Stimulated activated CD8-positive, alpha-beta memory T cell treated with anti-CD3 and anti-CD28 coated beads, Interleukin-12 subunit alpha, Interleukin-12 subunit beta, amount 100 ng/mL, for 24 hours (primary cell): ENCODE measurements around the gene RNF114.
"Not testable (repeated sequence)": the region's sequence is repeated elsewhere in the genome, so short reads cannot be mapped to it uniquely, and the experiment has no call there.

Experiments
- DNase-seq: peaks from one replicate; pipeline ENCODE4 v3.0.0-alpha.2; 2020; ENCODE audit errors: extremely low read depth

RNF114 gene

GRCh38 chr20:49936153-49937026 is at the start of gene RNF114:
Gene RNF114, plus strand, starts transcription at chr20:49936397. Its CDS starts 16 bp downstream, at chr20:49936413.
- peak; percentile 73 for DNase-seq

GRCh38 chr20:49886571-49887213 is 49.5 kb upstream of the RNF114 start:
- DNase-seq = no peak

GRCh38 chr20:49887251-49888211 is 48.7 kb upstream of the RNF114 start:
- no peak for DNase-seq

- no peak for DNase-seq
Measured at GRCh38 chr20:49888212-49889000, 47.8 kb upstream of the RNF114 start.

GRCh38 chr20:49889001-49889934 is 46.9 kb upstream of the RNF114 start:
- DNase-seq = no peak

- no peak for DNase-seq
Measured at GRCh38 chr20:49889935-49890333, 46.3 kb upstream of the RNF114 start.

GRCh38 chr20:49890471-49891361 is 45.5 kb upstream of the RNF114 start:
- no peak for DNase-seq

GRCh38 chr20:49891476-49892110 is 44.6 kb upstream of the RNF114 start:
- no peak for DNase-seq

- DNase-seq = no peak
Measured at GRCh38 chr20:49892260-49892659, 43.9 kb upstream of the RNF114 start.

- no peak for DNase-seq
Measured at GRCh38 chr20:49892817-49893216, 43.4 kb upstream of the RNF114 start.

- DNase-seq = no peak
Measured at GRCh38 chr20:49893242-49894072, 42.7 kb upstream of the RNF114 start.

GRCh38 chr20:49894073-49894470 is 42.1 kb upstream of the RNF114 start:
- no peak for DNase-seq

GRCh38 chr20:49895474-49896093 is 40.6 kb upstream of the RNF114 start:
- not testable (repeated sequence) for DNase-seq

GRCh38 chr20:49896204-49896603 is 40.0 kb upstream of the RNF114 start:
- no peak for DNase-seq

- DNase-seq = no peak
Measured at GRCh38 chr20:49899541-49900383, 36.4 kb upstream of the RNF114 start.

- DNase-seq = no peak
Measured at GRCh38 chr20:49901588-49901987, 34.6 kb upstream of the RNF114 start.
